Stimulated activated CD4-positive, alpha-beta T cell treated with anti-CD3 and anti-CD28 coated beads, Interleukin-2, amount 100 ng/mL, for 48 hours (primary cell): ENCODE results near the gene MDC1.

Source experiments
- DNase-seq, 2 donors: peaks; one replicate each; pipeline ENCODE4 v3.0.0-alpha.2; 2020

MDC1 gene

DNA sequence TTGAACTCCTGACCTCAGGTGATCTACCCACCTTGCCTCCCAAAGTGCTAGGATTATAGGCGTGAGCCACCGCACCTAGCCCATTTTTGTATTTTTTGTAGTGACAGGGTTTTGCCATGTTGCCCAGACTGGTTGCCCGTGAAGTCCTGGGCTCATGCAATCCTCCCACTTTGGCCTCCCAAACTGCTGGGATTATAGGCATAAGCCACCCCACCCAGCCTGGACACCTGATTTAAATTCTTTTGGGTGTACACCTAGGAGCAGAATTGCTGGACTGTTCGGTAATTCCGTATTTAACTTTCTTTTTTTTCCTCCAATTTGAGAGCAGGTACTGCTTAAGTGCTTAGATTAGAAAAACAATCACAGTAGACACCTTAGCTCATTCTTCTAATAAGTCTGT lies 20.6 kb downstream of the MDC1 start:
- DNase-seq, result no peak

- DNase-seq, result no peak
Observed at GRCh38 chr6:30691208-30691847, 25.8 kb downstream of the MDC1 start.

- peak; percentile 79 to 85 for DNase-seq
Observed at GRCh38 chr6:30690403-30691207, 26.5 kb downstream of the MDC1 start, which contains the start of gene NRM. TSS of gene NRM (minus strand) at chr6:30690984. CDS start at chr6:30690974, 10 bp downstream.

DNA sequence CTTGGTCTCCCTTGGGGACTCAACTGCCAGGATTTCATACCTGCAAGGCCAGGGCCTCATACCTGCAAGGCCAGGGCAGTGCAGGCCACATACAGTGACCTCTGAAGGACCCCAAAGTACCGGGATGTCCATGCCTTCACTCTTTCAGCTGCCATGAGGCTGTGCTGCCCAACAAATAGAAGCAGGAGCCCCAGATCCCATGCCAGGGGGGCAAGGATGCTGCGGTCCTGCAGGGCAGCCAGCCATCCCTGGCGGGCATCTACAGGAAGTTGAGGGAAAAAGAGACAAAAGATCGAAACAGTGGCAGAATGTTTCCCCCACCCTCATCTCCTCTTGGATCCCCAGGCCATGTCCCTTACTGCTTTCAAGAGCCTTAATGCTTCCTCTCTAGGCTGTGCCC lies 27.1 kb downstream of the MDC1 start:
- no peak for DNase-seq

DNA sequence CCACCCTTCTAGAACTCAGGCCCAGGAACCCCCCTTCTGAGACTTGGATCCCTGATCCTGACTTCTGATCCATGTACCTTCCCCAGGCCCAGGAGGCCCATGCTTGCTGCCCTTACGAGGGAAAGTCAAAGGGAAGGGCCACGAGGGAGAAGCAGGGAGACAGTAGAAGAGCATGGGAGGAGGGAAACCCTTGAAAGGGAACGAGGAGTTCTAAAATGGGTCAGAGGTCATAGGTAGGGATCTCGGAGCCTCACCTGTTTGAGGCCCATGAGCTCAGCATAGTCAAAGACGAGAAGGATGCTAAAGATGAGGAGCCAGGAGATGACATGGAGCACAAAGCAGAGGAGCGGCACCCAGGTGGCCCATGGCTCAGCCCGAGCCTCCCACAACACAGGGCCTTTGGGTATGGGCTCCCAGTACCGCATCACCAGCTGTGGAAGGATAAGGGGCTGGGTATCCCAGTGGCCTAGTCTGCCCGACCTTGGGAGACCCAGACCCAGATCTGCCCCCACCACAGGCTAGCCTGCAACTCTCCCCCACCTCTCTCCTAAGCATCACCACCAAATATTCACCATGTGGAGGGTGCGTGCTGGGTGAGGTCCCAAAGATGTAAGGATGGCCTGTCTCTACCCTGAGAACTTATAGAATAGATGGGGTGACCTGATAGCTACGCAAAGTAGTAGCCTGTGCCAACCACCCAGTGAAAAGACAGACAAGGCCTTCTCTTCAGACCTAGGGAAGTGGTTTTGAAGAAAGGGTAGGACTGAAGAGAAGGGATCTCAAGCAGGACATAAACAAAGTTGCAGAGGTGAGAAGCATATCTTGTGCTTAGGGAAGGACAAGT lies 27.8 kb downstream of the MDC1 start:
- no peak for DNase-seq

DNA sequence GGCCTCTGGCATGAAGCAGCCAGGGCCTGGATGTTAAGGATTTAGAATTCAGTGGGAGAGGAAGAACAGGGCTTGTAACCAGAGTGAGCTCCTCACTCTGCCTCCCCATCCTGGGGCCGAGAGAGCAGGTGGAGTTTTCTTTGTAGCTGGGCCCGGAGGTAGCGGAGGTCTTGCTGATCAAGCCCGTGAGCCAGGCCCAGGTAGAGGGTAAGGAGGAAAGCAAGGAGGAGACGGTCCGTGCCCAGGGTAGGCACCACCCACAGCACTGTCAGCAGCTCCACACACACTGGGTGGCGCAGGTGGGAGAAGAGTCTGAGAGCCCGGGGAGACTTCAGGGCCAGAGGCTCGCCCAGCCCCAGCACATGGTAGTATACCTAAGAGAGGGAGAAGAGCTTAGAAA lies 28.5 kb downstream of the MDC1 start:
- no peak for DNase-seq

DNA sequence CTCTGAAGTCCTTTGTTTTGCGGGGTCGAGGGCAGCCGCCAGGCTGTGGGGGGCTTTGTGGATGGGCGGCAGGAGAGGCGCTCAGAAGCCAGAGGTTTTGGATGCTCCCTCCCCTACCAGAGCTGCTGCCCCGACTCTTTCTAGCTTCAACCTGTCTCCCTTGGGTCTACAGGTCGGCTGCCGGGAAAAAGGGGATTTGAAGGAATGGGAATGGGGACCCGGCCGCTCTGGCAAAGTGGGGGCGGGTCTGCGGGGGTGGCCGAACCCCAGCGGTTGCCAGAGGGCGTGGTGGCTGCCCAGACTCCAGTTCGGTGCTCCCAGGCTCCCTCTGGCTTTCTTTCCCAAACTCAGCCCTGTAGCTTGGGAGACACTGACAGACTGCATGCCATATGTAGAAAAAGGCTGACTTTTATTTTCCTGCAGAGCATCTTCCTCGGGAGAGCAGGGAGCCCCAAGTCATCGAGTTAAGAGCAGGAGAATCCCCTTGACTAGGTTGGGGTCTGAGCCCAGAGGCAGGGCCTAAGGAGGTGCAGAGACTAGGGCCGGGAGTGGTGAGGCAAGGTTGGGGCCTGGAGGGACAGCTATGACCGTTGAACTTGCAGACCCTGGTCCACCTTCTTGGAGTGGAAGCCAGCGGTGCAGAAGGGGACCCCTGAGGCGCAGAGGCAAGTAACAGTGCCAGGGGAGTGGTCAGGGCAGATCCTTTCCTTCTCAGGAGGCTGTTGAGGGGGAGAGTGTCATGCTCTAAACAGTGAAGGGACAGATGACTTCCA lies 29.2 kb downstream of the MDC1 start:
- DNase-seq, result no peak

- DNase-seq, result peak; percentile 78
Observed at GRCh38 chr6:30686908-30687658, 30.0 kb downstream of the MDC1 start.

GRCh38 chr6:30686009-30686907 lies 30.8 kb downstream of the MDC1 start, which contains the start of gene PPP1R18:
TSS of gene PPP1R18 (minus strand) at chr6:30686645. CDS start at chr6:30686018, 627 bp downstream.
- DNase-seq, result peak; percentile 78 to 82

GRCh38 chr6:30685157-30686008 lies 31.7 kb downstream of the MDC1 start:
- DNase-seq, result no peak

- DNase-seq, result no peak
Observed at GRCh38 chr6:30684386-30685156, 32.5 kb downstream of the MDC1 start.

DNA sequence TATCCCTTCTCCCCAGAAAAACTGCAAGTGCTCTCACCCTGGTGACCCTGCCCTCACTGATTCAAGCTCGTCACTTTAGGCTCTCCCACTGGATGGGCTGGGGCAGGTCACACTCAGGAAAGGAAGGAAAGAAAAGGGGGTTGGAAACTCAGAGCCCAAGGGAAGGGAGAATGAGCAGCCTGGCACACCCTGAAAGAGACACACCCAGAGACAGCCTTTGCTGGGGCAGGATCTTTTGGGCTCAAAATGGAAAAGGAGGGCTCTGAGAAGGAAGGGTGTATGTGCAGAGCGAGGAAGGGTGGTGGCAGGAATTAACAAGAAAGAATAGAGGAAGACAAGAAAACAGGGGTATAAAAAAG lies 33.1 kb downstream of the MDC1 start:
- no peak for DNase-seq

DNA sequence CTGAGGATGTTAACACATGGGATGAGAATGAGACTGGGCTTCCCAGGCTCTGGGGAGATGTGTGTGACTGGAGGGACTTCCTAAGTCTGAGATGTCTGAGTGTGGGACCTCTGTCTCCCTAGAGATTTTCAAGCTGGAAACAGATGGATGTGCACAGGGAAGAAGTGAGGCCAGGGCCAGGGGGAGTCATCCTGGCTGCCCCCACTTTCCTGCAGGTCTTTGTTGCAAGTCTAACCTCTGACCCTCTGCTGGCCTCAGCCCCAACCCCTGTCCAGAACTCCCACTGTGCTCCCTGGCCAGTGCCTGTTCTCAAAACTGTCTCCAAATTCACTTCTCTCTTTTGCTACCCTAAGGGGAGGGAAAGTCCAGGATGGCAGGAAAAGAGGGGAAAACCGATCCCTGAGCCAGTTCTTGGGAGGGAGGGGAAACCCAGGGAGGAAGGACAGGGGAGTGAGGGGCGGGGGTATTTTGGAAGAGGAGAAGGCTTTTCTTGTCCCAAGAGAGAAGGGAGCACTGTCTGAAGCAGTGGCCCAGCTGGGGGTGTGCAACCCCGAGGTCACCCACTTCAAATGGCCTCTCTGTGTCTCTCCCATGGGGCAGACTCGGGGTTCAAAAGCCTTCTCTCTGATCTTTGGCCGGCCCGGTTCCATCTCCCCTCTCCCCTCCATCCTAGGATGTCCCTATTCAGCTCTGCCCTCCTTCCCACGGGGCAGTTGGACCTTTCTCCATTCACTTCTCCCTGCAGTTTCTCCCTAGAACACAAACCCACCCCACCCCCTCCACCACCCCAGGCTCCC lies 33.7 kb downstream of the MDC1 start:
- DNase-seq, result no peak

- peak; percentile 70 to 71 for DNase-seq
Observed at GRCh38 chr6:30682143-30683117, 34.7 kb downstream of the MDC1 start.

GRCh38 chr6:30681766-30682142 lies 35.3 kb downstream of the MDC1 start:
- DNase-seq, result no peak

GRCh38 chr6:30679765-30680535 lies 37.1 kb downstream of the MDC1 start:
- DNase-seq, result no peak
